HCT116 (cell line): Measurements from ENCODE around the gene NPEPL1.

ENCODE experiments used
- EZH2phosphoT487 ChIP-seq: fragments of 200-600 bp; IDR thresholded peaks from 2 replicates; pipeline ENCODE4 v1.6.1; 2018; ENCODE audit warnings: antibody characterized with exemption, borderline replicate concordance
- POLR2A ChIP-seq: IDR thresholded peaks from 2 replicates; pipeline ENCODE4 v1.7.0; 2011; ENCODE audit warnings: borderline replicate concordance; ENCODE audit not compliant: insufficient read depth, insufficient read length; ENCODE audit errors: extremely low read depth
- TCF7L2 ChIP-seq: IDR thresholded peaks from 2 replicates; pipeline ENCODE4 v1.7.0; 2011; ENCODE audit warnings: borderline replicate concordance, inconsistent platforms; ENCODE audit not compliant: insufficient read depth, insufficient read length; ENCODE audit errors: extremely low read depth
- ZNF274 ChIP-seq: fragments of 200-500 bp; sonication (Bioruptor generic); IDR thresholded peaks from 2 replicates; pipeline ENCODE4 v1.6.1; 2014; ENCODE audit warnings: mild to moderate bottlenecking, low read depth, low read length, inconsistent platforms
- TF ChIP-seq, protein P1 (sequence below), 3 experiments: fragments of 200-600 bp in 1 of 3; sonication (generic) in 1 of 3; IDR thresholded peaks in 2 of 3; conservative IDR thresholded peaks in 1 of 3; 2 replicates each; pipeline ENCODE4 v1.5.1; 2012 to 2017; ENCODE audit warnings: low read depth in 2 of 3, low read length in 2 of 3, antibody characterized with exemption in 1 of 3, borderline replicate concordance in 1 of 3, control low read depth in 1 of 3, mild to moderate bottlenecking in 1 of 3, mixed read lengths in 1 of 3, mixed run types in 1 of 3, moderate library complexity in 1 of 3; ENCODE audit not compliant: insufficient read depth in 1 of 3
- TF ChIP-seq, protein P2 (sequence below): IDR thresholded peaks from 2 replicates; pipeline ENCODE4 v1.6.1; 2011; ENCODE audit warnings: mild to moderate bottlenecking, low read length, moderate library complexity; ENCODE audit not compliant: insufficient replicate concordance; ENCODE audit errors: extremely low read depth

DNA sequence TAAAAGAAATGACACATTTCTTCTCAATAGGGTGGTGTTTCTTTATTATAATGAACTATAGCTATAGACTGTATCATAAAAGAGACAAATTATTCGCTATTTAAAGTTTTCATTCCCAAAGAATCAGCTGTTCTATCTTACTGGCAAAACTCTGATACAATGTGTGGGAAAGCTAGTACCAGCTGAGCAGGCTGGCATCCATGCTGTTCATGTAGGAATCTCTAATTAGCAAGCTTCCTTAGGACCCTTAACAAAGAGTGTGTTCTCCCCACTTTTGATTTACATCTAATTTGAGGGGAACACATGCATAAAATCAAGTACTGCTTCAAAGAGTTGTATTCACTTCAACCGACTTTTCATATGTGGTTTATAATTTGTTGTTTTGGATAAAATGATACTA, 28.3 kb upstream of the NPEPL1 start:
- TF ChIP-seq, protein P1, sequence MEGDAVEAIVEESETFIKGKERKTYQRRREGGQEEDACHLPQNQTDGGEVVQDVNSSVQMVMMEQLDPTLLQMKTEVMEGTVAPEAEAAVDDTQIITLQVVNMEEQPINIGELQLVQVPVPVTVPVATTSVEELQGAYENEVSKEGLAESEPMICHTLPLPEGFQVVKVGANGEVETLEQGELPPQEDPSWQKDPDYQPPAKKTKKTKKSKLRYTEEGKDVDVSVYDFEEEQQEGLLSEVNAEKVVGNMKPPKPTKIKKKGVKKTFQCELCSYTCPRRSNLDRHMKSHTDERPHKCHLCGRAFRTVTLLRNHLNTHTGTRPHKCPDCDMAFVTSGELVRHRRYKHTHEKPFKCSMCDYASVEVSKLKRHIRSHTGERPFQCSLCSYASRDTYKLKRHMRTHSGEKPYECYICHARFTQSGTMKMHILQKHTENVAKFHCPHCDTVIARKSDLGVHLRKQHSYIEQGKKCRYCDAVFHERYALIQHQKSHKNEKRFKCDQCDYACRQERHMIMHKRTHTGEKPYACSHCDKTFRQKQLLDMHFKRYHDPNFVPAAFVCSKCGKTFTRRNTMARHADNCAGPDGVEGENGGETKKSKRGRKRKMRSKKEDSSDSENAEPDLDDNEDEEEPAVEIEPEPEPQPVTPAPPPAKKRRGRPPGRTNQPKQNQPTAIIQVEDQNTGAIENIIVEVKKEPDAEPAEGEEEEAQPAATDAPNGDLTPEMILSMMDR (IDR thresholded peaks at IDR 0.05 in 2 of 3, conservative IDR thresholded peaks at IDR 0.05 in 1 of 3; ENCODE audit: borderline replicate concordance in 1 of 3, insufficient read depth in 1 of 3, low read depth in 2 of 3, low read length in 2 of 3) = no peak
- no peak for TF ChIP-seq POLR2A
- TF ChIP-seq TCF7L2 = no peak
- TF ChIP-seq, protein P2, sequence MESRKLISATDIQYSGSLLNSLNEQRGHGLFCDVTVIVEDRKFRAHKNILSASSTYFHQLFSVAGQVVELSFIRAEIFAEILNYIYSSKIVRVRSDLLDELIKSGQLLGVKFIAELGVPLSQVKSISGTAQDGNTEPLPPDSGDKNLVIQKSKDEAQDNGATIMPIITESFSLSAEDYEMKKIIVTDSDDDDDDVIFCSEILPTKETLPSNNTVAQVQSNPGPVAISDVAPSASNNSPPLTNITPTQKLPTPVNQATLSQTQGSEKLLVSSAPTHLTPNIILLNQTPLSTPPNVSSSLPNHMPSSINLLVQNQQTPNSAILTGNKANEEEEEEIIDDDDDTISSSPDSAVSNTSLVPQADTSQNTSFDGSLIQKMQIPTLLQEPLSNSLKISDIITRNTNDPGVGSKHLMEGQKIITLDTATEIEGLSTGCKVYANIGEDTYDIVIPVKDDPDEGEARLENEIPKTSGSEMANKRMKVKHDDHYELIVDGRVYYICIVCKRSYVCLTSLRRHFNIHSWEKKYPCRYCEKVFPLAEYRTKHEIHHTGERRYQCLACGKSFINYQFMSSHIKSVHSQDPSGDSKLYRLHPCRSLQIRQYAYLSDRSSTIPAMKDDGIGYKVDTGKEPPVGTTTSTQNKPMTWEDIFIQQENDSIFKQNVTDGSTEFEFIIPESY = no peak
- TF ChIP-seq ZNF274 = no peak
- no peak for TF ChIP-seq EZH2phosphoT487
